GM12892 (cell line): ENCODE measurements around the gene TNXB.

ENCODE experiments used
- POLR2A ChIP-seq: IDR thresholded peaks from 2 replicates; pipeline ENCODE4 v1.6.1; 2011; ENCODE audit warnings: low read depth, low read length, control low read depth
- POLR2AphosphoS5 ChIP-seq: IDR thresholded peaks from 2 replicates; pipeline ENCODE4 v1.6.1; 2011; ENCODE audit warnings: low read depth, low read length, control low read depth
- TAF1 ChIP-seq: IDR thresholded peaks from 2 replicates; pipeline ENCODE4 v1.6.1; 2011; ENCODE audit warnings: low read depth, mild to moderate bottlenecking, control low read depth, low read length, borderline replicate concordance

DNA sequence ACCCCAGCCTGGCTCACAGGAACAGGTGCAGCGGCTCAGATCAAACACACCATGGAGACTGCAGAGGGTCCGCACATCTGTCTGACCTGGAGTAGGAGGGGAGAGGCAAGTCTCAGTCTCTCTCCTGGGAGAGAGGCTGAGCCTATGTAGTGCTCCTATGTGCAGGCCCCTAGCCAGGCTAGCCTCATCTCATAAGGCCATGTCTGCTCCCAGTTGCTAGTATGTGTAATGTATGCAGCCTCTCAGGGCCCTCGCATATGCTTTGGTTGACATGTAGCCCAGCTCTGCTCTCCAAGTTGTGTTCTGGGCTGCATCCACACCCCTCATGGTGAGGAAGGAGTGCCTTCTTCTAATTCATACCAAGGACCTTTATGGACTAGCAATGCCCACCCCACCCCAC lies 11.8 kb downstream of the TNXB start:
- TF ChIP-seq POLR2AphosphoS5 (no peak), POLR2A (no peak), TAF1 (no peak)
